ENCODE measurements around the gene CSRNP2.

CSRNP2 gene

GRCh38 chr12:51077930-51078329 lies 5.5 kb downstream of the CSRNP2 start:
- no peak for DNase-seq

GRCh38 chr12:51076236-51076930 lies 7.0 kb downstream of the CSRNP2 start:
- DNase-seq = no peak

GRCh38 chr12:51075390-51075789 lies 8.0 kb downstream of the CSRNP2 start:
- DNase-seq = no peak

- DNase-seq = no peak
These were observed 11.7 kb downstream of the CSRNP2 start for GRCh38 chr12:51071663-51072062.

- DNase-seq = no peak
These were observed 13.4 kb downstream of the CSRNP2 start for GRCh38 chr12:51070004-51070403.

- DNase-seq = no peak
These were observed 15.6 kb downstream of the CSRNP2 start for GRCh38 chr12:51067771-51068170.

GRCh38 chr12:51067229-51067628 lies 16.2 kb downstream of the CSRNP2 start:
- no peak for DNase-seq

GRCh38 chr12:51065530-51065929 lies 17.9 kb downstream of the CSRNP2 start:
- DNase-seq = no peak

GRCh38 chr12:51062631-51063397 lies 20.6 kb downstream of the CSRNP2 start:
- no peak for DNase-seq

GRCh38 chr12:51059086-51059485 lies 24.3 kb downstream of the CSRNP2 start:
- DNase-seq = no peak

- no peak for DNase-seq
These were observed 27.2 kb downstream of the CSRNP2 start for GRCh38 chr12:51056242-51056641.

GRCh38 chr12:51055060-51055459 lies 28.3 kb downstream of the CSRNP2 start:
- no peak for DNase-seq

- DNase-seq = no peak
These were observed 31.6 kb downstream of the CSRNP2 start for GRCh38 chr12:51051787-51052186.

- no peak for DNase-seq
These were observed 33.9 kb downstream of the CSRNP2 start for GRCh38 chr12:51049525-51049924.

- DNase-seq = peak in 1 of 2 donors; percentile 59
These were observed 34.6 kb downstream of the CSRNP2 start for GRCh38 chr12:51048661-51049251.

- peak; percentile 96 for DNase-seq
These were observed 35.5 kb downstream of the CSRNP2 start, which contains the start of gene LETMD1 for GRCh38 chr12:51047655-51048540. TSS of gene LETMD1 (plus strand) at chr12:51048327. CDS start at chr12:51048357, 30 bp downstream.

GRCh38 chr12:51036279-51036678 lies 47.1 kb downstream of the CSRNP2 start:
- DNase-seq = no peak

- DNase-seq = no peak
These were observed 49.8 kb downstream of the CSRNP2 start for GRCh38 chr12:51033457-51034089.

GRCh38 chr12:51033048-51033447 lies 50.3 kb downstream of the CSRNP2 start:
- no peak for DNase-seq

- no peak for DNase-seq
These were observed 54.6 kb downstream of the CSRNP2 start for GRCh38 chr12:51028813-51029150.

- DNase-seq = peak; percentile 28 to 45
These were observed 55.1 kb downstream of the CSRNP2 start for GRCh38 chr12:51028126-51028812.

GRCh38 chr12:51027342-51027835 lies 56.0 kb downstream of the CSRNP2 start:
- no peak for DNase-seq
